NOMO-1 (cell line): ENCODE measurements around the gene ACTN1.
A peak's percentile ranks its signal among the peaks of the same experiment; 100 is the strongest.
"Not testable (repeated sequence)": the region's sequence is repeated elsewhere in the genome, so short reads cannot be mapped to it uniquely, and the experiment has no call there.

Source experiments
- DNase-seq, 2 experiments: peaks; one replicate each; lab custom pipeline; 2025; ENCODE audit not compliant: unreplicated experiment in 2 of 2; lab: John Stamatoyannopoulos, UW

Gene ACTN1

DNA sequence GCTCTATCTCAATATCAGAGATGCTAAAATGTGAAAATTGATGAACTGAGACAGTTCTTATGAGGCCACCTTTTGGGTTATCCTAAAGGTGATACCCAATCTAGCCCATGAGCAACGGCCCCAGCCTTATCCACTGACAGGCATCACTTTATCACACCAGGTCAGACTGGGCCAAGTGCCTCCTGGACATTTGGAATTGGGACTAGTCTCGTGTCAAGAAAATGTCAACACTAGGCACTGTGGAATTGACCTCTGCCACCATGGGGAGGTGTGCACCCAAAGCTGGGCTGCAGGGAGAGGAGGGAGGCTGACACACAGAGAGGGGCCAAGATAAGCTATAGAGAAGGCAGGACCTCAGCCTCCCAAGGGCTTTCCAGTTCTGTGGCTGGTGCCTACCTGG, 107.7 kb downstream of the ACTN1 start:
- DNase-seq = no peak

DNA sequence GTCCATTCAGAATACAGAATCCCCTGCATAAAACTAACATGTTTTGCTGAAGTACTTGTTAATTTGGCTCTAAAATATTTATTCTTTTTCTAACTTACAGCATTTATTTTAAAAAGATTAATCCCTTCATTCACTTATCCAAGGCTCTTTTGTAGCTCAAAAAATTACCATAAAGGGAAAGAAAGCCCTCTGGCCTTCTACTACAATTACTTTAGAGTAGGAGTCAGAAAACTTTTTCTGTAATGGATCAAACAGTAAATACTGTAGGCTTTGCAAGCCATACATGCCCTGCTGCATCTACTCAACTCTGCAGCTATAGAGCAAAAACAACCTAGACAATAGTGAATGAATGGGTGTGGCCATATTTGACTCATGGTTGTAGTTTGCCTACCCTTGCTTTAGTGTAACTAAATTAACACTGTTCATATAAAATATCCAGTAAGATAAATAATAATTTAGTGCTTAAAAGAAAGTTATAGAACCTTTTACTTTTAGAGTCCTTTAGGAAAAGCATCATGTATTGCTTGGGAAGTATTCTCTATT, 112.0 kb downstream of the ACTN1 start:
- DNase-seq = no peak

DNA sequence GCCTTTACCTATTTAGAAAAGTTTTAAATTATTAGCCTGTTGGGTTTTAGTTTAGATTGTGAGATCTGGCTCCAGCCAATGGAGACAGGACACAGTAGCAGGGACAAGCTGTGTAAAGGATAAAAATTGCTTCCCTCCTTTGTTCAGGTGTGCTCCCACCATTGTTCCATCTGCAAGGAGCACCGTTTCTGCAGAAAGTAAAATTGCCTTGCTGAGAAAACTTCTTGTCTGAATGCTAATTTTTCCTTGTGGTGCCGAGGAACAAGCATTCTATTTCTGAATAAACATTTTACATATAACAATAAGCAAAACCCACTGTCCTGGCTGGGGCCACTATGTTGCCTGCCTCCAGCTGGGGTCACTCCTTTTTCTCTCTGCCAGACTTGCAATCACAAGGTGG, 113.6 kb downstream of the ACTN1 start:
- no peak for DNase-seq

DNA sequence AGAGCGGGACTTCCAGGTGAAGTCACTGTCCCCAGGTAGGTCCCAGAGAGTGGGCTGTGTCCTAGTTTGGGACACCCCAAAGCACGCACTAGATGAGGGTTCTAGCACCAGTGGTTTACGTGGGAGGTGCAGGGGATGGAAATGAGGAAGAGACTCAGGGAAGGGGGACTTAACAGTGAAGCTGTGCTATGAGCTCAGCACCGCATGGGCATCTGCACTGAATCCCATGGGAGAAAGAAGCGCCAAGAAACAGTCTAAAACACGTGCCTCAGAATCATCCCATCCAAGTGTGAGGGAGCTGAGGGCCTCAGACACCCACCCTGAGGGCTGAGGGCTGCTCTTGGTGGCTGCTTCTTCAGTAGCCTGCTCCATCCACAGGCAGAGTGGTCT, 114.7 kb downstream of the ACTN1 start:
- no peak for DNase-seq

DNA sequence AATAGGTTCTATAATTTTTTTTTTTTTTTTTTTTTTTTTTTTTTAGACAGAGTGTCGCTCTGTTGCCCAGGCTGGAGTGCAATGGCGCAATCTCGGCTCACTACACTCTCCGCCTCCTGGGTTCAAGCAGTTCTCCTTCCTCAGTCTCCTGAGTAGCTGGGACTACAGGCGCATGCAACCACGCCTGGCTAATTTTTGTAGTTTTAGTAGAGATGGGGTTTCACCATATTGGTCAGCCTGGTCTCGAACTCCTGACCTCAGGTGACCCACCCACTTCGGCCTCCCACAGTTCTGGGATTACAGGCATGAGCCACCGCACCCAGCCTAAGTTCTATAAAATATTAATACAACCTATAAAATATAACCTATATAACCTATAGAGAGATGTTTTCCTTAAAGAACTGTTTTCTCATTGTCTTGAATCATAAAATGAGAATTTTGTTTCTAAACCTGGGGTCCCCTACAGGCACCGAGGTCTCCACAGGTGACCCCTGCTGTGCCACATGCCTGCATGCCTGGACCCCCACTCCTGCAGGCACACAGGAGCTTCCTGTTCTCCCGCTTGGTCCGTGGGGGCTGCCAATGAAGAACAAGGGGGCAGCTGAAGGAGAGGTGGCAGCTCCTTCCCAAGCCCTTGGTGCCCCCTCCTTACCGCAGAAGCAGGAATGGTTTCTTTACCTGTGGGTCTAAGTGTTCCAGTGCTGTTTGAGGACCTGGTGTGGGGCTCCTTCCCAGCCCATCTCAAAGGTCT, 115.3 kb downstream of the ACTN1 start:
- DNase-seq = no peak

DNA sequence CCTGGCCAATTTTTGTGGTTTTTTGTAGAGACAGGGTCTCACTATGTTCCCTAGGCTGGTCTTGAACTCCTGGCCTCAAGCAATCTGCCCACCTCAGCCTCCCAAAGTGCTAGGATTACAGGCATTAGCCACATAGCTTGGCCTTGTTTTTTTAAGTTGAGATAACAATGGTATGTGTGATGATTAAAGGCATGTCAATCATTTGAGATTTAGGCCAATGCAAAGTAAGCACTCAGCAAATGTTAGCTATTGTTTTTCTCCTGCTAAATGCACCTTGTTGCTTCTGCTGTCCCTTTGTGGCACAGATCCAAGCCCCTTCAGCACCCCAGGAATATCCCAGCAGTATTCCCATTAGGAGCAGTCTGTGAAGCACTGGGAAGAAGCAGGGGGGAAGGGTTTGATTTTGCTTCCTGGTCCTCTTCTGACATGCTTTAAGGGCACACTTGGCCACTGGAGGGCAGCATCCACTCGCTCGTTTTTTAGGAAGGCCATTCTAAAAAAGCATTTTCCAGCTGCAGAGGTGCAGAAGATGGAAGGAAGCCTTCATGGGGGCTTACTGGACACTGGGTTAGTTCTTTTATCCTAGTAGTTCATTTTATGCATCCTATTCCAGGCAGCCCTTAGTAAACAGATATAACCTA, 116.0 kb downstream of the ACTN1 start:
- DNase-seq = peak; percentile 56

DNA sequence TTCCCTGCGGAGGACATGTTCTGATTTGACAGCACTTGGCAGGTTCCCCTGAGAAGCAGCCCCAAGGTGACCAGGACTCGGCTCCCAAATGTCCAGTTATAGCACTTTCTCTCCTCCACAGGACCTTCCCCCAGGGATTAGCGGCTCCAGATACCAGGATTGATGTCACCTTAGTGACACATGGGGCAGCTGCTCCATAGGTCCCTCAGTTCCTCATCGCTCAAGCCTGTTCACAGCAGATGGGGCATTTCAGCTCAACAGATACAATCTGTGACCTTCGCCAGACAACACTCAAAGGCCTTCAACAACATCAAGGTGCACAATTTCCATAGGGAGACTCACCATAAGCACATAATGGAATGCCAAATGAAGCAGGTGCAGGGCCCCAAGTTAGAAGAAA, 118.3 kb downstream of the ACTN1 start:
- DNase-seq = no peak

DNA sequence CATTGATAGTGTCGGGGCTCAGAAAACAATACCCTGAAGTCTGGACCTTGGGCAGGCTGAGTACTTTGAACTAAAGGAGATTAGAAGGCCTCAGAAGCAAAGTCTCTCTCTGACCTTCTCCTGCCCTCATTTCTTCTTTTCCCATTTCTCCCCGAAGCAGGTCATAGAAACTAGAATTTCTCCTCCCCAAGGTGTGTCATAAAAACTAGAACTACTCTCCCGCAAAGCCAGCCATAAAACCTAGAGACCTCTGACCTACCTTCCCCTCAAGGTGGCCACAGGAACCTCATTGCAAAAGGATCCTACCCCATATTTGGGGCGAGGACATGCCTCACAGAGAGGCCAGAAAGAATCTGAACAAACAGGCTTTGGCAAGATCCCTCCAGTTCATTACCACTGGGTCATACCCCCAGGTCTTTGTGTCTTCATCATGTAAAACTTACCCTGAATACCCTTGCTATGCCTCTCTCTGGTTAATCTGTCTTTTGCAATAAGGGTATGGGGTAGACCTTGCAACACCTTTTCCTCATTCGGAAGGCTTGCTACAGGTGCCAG, 121.5 kb downstream of the ACTN1 start:
- DNase-seq = no peak

DNA sequence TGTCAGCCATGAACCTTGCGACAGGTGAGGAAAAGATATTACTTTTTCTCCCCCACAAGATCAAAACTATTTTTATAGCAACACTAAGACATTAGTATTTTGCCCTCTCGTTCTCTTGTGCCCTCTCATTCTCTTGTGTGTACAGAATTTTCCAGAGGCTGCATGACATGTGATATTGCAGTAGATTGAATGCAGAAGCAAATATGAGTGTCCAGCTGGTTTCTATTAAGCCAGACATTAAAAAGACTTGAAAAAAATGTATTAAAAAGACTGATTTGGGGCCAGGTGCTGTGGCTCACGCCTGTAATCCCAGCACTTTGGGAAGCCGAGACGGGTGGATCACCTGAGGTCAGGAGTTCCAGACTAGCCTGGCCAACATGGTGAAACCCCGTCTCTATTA, 122.5 kb downstream of the ACTN1 start:
- DNase-seq = no peak

DNA sequence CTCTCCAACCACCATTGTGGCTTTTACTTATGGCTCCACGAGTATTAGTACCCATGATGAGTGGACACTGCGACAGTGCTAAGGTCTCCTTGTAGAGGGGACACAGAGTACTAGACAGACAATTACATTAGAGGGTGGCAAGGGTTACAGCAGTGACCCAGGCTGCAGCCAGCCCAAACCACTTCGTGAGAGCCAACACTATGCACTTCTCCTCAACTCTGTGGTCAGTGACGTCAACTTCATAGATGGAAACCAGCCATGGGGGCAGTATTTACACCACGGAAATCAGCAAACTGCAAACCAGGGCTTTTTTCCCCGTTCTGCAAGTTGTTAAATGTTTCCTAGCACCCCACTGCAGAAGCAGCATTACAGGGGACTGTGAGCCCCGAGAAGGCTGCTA, 124.7 kb downstream of the ACTN1 start:
- DNase-seq = peak; percentile 1 to 13

DNA sequence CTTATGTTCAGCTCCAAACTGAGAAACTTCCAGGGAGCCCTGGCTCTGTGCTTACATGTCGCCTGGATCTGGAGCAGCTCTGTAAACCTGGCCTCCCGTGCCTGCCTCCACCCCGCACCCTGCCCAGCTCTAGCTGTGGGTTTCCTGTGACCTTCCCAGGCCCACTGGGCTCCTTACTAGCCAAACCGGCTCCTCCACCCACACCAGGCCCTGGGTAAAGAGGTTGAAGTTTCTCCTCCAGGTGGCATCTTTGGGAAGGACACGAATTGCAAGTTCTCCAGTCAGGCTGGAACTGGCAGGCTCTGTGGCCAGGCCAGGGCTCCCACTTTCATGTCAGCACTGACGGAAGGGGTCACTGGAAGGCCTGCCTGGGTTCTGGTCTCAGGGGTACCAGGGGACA, 125.4 kb downstream of the ACTN1 start:
- no peak for DNase-seq

DNA sequence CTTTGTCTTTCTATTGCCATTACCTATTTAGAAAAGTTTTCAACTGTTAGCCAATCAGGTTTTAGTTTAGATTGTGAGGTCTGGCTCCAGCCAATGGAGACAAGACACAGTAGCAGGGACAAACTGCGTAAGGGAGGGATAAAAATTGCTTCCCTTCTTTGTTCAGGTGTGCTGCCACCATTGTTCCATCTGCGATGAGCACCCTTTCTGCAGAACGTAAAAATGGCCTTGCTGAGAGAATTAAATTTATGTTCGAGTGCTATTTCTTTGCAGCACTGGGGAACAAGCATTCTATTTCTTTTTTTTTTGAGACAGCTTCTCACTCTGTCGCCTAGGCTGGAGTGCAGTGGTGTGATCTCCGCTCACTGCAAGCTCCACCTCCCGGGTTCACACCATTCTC, 126.6 kb downstream of the ACTN1 start:
- not testable (repeated sequence) for DNase-seq

DNA sequence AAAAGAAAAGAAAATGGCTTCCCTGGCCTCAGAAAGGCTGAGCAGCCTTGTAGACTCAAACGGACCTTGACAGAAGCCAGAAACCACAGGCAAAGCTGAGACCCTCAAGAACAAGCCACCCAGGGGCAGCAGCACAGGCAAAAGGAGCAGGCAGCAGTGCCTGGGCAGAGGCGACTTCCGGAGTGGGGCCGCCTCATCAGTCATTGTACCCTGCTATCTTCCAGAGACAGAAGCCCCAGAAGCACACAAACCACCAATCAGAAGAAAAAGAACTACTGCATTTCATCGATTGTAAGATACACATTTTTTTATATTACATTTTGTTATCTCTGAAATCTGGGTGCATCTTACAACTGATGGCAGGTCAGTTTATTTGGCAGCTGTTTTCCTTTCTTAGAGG, 128.0 kb downstream of the ACTN1 start:
- no peak for DNase-seq

DNA sequence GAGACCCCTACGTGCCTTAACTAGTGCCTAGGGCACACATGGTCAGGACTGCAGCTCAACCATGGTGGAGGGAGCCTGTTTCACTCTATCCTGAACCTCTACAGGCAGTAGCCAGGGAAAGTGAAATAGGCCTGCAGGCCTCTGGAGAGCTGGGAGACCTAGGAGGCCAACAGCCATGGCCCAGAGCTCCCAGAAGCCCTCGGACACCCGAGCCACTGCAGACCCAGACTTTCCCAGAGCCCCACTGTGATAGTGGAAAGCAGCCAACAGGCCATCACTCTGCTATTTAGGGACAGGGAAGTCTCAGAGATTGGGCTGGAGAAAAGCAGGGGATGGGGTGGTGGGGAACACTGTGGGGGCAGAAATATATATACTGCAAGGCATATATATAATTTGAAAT, 129.7 kb downstream of the ACTN1 start:
- no peak for DNase-seq

DNA sequence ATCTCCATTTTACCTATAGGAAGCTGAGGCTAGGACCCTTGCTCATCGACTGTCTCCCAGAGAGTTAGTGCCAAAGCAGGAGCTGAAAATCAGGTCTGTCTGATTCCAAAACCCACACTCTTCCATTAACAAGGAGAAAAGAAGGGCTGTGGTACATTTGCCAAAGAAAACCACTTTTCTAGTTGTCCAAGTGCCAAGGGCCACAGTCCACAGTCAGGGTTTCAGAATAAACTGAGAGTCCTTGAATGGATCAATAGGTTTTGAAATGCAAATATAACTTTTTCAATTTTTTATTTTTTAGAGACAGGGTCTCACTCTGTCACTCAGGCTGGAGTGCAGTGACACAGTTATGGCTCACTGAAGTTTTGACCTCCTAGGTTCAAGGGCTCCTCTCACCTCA, 130.8 kb downstream of the ACTN1 start:
- DNase-seq = no peak

DNA sequence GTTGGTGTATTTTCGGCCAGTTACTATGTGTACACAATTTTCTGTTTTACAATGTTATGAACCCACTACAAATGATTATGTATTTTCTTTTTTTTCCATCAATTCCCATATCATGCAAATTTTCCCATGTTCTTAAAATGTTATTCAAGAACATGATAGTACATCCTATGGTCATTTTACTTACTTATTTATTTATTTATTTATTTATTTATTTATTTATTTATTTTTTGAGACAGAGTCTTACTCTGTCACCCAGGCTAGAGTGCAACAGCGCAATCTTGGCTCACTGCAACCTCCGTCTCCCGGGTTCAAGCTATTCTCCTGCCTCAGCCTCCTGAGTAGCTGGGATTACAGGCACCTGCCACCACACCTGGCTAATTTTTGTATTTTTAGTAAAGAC, 131.5 kb downstream of the ACTN1 start:
- DNase-seq = not testable (repeated sequence)

DNA sequence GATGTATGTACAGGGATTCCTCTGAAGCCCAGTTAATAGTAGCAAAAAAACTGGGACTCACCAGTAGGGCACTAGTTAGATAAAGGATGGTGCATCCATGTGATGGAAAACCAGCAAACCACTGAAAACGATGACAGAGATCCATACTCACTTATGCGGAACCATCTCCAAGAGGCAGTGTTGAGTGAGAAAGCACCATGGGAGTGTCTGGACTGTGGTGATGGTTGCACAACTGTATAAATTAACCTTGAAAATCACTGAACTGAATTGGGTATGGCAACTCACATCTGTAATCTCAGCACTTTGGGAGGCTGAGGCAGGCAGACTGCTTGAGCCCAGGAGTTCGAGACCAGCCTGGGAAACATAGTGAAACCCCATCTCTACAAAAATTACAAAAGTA, 132.6 kb downstream of the ACTN1 start:
- no peak for DNase-seq

DNA sequence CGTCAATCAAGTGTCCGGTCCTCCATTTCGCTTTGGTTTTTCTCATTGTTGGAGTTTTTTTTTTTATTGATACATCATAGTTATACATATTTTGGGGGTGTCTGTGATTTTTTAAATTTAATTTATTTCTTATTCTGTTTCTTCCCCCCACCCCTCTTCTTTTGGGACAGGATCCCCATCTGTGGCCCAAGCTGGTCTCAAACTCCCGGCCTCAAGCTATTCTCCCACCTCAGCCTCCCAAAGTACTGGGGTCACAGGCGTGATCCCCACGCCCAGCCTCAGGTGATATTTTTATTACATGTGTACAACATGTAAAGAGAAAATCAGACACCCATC, 134.9 kb downstream of the ACTN1 start:
- DNase-seq = no peak

DNA sequence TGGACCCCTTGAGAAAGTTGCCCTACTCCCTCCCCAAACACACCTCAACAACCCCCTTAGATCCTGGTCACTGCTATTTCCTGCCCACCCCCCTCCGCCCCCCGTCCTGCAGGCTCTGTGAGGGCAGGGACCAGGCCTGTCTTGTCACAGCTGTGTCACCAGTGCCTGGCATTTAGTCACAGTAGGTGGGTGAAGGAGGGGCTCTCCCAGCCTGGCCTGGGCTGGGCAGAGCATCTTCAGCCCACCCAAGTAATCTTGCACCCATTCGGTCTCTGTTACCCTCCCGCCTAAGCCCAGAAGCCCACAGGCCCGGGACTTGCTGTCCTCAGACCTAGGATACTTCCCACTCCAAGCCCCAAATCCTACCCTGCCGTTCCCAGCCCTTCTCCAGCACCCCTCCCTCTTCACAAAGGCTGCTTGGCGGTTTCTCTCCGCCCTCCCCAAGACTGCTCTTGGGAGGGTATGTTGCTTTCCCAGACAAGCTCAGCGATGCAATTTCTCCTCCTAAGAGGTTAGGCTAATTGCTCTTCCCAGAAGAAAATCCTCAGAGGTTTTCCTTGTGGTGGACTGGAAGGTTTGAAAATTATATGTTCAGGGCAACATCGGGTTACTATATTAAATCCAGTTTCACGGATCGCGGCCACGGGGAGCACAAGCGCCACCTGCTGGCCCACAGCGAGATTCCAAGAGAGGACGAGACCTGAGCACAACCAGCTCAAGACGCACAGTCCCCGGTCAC, 135.5 kb downstream of the ACTN1 start:
- peak; percentile 25 to 46 for DNase-seq

DNA sequence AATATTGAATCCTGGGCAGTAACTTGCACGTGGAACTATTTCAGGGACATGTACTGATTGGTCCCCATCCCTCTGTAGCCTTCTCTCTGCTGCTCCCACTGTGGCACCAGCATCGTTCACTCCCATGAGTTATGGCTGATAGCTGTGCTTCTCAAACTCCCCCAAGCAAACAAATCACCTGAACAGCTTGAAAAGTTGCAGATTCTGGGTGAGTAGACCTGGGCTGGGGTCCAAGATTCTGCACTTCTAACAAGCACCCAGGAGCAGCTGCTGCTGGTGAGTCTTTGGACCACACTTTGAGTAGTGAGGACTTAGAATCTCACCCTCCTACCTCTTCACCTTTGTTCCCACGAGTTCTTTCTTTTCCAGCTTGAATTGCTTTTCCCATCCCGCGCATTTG, 136.8 kb downstream of the ACTN1 start:
- DNase-seq = no peak

DNA sequence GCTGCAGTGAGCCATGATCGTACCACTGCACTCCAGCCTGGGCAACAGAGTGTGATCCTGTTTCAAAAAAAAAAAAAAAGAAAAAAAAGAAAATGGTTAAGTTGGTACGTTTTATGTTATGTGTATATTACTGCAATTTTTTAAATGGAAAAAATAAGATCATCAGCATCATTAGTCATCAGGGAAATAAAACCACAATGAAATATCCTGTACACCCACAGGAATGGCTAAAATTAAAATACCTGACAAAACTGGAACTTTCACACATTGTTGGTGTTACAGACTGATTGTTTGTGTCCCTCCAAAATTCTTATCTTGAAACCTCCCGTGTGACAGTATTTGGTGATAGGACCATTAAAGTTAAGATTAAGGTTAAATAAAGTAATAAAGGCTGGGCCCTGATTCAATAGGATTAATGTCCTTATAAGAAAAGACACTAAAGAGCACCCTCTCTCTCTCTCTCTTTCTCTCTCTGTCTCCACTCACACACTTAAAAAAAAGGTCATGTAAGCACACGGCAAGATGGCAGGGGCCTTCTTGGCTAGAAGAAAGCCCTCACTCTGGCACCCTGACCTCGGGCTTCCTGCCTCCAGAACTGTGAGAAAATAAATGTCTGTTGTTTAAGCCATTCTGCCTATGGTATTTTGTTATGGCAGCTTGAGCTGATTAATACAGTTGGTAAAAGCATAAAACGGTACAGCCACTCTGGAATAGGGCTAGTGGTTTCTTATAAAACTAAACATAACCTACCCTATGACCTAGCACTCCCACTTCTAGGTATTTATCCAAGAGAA, 137.9 kb downstream of the ACTN1 start:
- DNase-seq = no peak
